Measurements from ENCODE around the gene TFR2.

DNA sequence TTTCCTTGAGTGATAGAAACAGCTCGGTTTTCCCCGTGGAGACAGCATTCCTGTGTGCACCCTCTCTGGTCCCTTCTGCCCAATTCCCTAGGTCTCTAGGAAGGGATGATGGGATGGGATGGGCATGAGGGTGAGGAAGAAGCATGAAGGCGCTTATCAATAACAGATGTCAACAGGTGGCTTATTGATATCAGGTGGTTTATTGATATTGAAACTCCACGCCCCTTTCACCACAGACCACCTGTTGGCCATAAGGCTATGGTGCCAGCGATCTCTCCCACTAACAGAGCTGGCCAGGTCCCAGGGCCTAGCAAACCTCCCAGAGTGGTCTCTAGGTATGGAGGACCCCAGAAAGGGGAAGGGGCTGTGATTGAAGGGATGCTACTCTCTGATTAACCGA is 21.1 kb downstream of the TFR2 start:
- TF ChIP-seq, protein P1, sequence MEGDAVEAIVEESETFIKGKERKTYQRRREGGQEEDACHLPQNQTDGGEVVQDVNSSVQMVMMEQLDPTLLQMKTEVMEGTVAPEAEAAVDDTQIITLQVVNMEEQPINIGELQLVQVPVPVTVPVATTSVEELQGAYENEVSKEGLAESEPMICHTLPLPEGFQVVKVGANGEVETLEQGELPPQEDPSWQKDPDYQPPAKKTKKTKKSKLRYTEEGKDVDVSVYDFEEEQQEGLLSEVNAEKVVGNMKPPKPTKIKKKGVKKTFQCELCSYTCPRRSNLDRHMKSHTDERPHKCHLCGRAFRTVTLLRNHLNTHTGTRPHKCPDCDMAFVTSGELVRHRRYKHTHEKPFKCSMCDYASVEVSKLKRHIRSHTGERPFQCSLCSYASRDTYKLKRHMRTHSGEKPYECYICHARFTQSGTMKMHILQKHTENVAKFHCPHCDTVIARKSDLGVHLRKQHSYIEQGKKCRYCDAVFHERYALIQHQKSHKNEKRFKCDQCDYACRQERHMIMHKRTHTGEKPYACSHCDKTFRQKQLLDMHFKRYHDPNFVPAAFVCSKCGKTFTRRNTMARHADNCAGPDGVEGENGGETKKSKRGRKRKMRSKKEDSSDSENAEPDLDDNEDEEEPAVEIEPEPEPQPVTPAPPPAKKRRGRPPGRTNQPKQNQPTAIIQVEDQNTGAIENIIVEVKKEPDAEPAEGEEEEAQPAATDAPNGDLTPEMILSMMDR (IDR thresholded peaks at IDR 0.05): no peak
- TF ChIP-seq POLR2A (IDR thresholded peaks at IDR 0.05): no peak

Data from lower leg skin (tissue), 3 donors.